Coronary artery (tissue), 2 donors: ENCODE data around the gene ARHGEF1.

Source experiments
- DNase-seq: peaks from one replicate; pipeline ENCODE4 v3.0.0-alpha.2; 2017; ENCODE audit warnings: low spot score
- H3K27ac ChIP-seq, 2 donors: fragments of 200-600 bp; sonication (generic); one replicate each; pipeline ENCODE4 v1.5.1; 2016 to 2019
- H3K4me3 ChIP-seq: fragments of 200-600 bp; sonication (generic); 2 replicates; pipeline ENCODE4 v1.5.1; 2016; ENCODE audit warnings: mild to moderate bottlenecking, moderate library complexity
- TF ChIP-seq, protein P1 (sequence below): fragments of 200-600 bp; sonication (generic); IDR thresholded peaks from one replicate; pipeline ENCODE4 v1.5.1; 2019; ENCODE audit warnings: antibody characterized with exemption

Gene ARHGEF1

DNA sequence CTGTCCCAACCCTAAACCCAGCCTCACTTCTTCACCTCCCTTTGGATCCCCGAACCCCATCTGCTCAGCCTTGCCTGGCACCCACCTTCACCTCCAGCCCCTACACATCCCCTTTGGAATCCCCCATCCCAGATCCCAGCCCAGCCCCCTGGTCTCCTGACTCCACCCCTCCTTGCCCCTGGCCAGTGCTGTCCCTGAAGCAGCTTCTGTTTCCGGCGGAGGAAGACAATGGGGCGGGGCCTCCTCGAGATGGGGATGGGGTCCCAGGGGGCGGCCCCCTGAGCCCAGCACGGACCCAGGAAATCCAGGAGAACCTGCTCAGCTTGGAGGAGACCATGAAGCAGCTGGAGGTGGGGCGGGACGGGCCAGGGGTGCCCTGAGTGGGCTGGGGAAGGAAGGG lies 23.3 kb downstream of the ARHGEF1 start:
- Histone ChIP-seq H3K27ac (no peak overlapping the region), H3K4me3 (no peak overlapping the region)
- TF ChIP-seq, protein P1, sequence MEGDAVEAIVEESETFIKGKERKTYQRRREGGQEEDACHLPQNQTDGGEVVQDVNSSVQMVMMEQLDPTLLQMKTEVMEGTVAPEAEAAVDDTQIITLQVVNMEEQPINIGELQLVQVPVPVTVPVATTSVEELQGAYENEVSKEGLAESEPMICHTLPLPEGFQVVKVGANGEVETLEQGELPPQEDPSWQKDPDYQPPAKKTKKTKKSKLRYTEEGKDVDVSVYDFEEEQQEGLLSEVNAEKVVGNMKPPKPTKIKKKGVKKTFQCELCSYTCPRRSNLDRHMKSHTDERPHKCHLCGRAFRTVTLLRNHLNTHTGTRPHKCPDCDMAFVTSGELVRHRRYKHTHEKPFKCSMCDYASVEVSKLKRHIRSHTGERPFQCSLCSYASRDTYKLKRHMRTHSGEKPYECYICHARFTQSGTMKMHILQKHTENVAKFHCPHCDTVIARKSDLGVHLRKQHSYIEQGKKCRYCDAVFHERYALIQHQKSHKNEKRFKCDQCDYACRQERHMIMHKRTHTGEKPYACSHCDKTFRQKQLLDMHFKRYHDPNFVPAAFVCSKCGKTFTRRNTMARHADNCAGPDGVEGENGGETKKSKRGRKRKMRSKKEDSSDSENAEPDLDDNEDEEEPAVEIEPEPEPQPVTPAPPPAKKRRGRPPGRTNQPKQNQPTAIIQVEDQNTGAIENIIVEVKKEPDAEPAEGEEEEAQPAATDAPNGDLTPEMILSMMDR: no peak
- no peak for DNase-seq

GRCh38 chr19:41906916-41907680 lies 24.1 kb downstream of the ARHGEF1 start:
- Histone ChIP-seq H3K4me3 (no peak overlapping the region), H3K27ac (no peak overlapping the region)
- TF ChIP-seq, protein P1: no peak
- DNase-seq: no peak

- H3K27ac ChIP-seq: no peak overlapping the region
- TF ChIP-seq, protein P1: no peak
- no peak overlapping the region for H3K4me3 ChIP-seq
- no peak for DNase-seq
Measured at GRCh38 chr19:41907994-41908615, 25.1 kb downstream of the ARHGEF1 start.

DNA sequence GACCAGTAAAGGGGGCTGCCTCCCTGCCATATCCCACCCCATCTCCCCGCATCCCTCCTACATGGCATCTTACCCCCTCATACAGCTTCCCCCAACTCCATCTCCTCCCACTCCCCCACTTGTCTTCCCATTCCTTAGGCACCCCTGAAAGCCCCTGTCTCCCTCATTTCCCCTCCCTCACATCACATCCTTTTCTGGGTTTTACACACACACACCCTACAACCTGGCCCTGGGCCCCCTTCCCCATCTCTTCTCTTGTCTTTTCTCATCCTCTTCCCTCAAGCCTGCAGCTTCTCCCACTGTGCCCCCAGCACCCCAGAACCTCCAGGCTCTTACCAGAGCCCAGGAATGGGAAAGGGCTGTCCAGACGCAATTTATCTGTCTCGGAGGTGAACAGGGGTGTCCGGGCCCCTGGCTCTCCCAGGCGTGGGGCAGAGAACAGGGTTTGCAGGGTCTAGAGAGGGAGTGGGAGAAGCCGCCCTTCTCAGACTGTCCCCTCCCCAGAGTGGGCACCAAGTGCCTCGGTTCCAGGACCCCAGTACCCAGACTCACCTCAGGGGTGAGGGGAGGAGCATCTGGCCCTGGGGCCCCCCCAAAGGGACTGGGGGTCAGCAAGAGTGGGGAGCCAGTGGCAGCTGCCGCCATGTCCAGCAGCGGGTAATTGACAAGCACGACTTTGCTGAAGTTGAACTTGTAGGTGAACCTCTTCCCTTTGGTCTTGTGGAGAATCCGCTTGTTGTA lies 25.9 kb downstream of the ARHGEF1 start:
- TF ChIP-seq, protein P1: no peak
- Histone ChIP-seq H3K27ac (no peak overlapping the region), H3K4me3 (no peak overlapping the region)
- DNase-seq: no peak

- Histone ChIP-seq H3K27ac (no peak overlapping the region), H3K4me3 (no peak overlapping the region)
- TF ChIP-seq, protein P1: no peak
- no peak for DNase-seq
Measured at GRCh38 chr19:41909706-41910105, 26.7 kb downstream of the ARHGEF1 start.

GRCh38 chr19:41910240-41910991 lies 27.4 kb downstream of the ARHGEF1 start:
- no peak overlapping the region for H3K27ac ChIP-seq

More at GRCh38 chr19:41910240-41910991, 27.4 kb downstream of the ARHGEF1 start:
- DNase-seq: no peak
- no peak overlapping the region for H3K4me3 ChIP-seq
- TF ChIP-seq, protein P1: no peak
